AG10803 (cell line): ENCODE measurements around the gene IL6.
"Not testable (repeated sequence)": the region's sequence is repeated elsewhere in the genome, so short reads cannot be mapped to it uniquely, and the experiment has no call there.

Experiments used
- DNase-seq: peaks from one replicate; pipeline ENCODE4 v3.0.0; 2010; ENCODE audit warnings: low read depth
- H3K4me3 ChIP-seq: 2 replicates; pipeline ENCODE4 v1.5.1; 2011; ENCODE audit warnings: mild to moderate bottlenecking, low read length, control low read depth
- TF ChIP-seq, protein P1 (sequence below): conservative IDR thresholded peaks from 2 replicates; pipeline ENCODE4 v1.5.1; 2011; ENCODE audit warnings: mild to moderate bottlenecking, low read length, control low read depth, inconsistent platforms

The IL6 gene

DNA sequence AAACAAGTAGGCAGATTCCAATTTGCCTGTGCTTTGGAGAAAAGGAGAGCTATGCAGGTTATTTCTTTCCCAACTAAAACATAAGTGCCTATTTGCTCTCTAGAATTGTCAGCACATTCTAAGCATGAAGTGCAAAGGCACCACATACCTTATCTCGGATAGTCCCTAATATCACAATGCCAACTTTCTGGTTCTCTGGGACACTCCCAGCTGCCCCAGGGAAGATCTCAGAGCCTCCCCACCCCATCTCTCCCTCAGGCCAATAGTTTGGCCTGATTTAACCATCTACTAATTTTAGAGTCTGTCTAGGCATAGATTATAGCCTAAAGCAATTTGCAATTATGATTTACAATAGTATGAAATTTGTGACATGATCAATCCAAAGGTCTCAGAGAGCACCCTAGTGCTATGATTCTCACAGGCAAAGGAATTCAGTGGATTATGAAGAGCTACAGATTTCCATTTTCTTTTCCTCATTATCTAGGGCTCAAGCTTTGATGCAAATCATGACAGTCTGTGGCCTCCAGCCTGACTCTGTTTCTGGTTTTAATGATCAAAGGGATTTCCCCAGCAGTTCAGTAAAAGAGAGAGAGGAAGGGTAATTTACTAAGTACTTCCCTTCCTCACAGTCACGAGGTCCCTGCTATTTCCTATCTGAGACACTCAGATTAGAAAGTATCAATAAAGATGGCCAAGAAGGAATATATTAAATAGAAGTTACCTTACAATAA lies 29.0 kb upstream of the IL6 start:
- DNase-seq: no peak
- TF ChIP-seq, protein P1, sequence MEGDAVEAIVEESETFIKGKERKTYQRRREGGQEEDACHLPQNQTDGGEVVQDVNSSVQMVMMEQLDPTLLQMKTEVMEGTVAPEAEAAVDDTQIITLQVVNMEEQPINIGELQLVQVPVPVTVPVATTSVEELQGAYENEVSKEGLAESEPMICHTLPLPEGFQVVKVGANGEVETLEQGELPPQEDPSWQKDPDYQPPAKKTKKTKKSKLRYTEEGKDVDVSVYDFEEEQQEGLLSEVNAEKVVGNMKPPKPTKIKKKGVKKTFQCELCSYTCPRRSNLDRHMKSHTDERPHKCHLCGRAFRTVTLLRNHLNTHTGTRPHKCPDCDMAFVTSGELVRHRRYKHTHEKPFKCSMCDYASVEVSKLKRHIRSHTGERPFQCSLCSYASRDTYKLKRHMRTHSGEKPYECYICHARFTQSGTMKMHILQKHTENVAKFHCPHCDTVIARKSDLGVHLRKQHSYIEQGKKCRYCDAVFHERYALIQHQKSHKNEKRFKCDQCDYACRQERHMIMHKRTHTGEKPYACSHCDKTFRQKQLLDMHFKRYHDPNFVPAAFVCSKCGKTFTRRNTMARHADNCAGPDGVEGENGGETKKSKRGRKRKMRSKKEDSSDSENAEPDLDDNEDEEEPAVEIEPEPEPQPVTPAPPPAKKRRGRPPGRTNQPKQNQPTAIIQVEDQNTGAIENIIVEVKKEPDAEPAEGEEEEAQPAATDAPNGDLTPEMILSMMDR: no peak
- no peak overlapping the region for H3K4me3 ChIP-seq

DNA sequence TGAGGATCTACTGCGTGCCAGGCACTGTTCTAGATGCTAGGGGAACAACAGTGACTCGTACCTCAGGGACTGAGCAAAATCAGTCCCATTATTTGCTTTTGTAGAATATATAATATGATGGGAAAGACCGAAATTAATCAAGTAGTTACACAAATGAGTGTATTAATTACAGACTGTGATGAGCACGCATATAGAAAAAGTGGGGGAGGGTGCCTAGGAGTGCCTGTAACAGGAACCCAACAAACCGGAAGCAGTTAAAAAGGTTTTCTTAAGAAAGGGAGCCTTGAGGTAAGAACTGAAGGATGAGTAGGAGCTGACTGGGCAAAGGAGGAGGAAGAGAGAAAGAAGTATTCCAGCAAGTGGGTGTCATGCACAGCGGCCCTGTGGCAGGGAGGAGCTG lies 28.2 kb upstream of the IL6 start:
- TF ChIP-seq, protein P1: no peak
- no peak for DNase-seq
- no peak overlapping the region for H3K4me3 ChIP-seq

DNA sequence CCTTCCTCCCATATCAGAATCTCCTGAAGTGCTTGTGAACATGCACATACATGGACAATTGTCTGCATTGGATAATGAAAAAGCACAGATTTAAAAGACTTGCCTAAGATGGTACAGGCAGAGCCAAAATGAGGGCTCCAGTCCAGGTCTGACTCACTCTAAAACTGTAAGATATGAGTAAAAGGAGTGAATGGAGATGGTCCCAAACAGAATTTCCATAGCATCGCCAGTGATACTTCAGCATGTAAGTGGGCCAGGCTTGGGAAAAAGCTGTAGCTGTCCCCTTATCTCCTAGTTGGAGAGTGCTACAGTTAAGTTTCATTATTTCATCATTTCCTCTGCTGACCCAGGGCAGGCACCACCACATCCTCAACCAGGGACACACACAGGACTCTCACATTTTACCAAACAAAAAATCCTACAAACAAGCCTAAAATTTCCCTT lies 26.4 kb upstream of the IL6 start:
- peak; percentile 57 for DNase-seq
- TF ChIP-seq, protein P1: no peak
- no peak overlapping the region for H3K4me3 ChIP-seq

DNA sequence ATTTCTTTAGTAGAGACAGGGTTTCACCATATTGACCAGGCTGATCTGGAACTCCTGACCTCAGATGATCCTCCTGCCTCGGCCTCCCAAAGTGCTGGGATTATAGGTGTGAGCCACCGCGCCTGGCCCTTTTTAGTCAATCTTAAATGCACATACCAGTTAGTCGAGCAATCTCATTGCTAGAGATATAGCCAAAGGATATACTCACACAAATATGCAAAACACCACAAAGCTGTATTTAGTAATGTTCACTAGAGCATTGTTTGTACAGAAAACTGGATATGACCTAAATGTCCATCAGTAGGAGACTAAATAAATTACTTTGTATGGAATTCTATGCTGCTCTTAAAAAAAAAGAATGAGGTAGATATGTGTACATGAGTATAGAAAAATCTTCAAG lies 24.5 kb upstream of the IL6 start:
- TF ChIP-seq, protein P1: no peak
- peak; percentile 22 for DNase-seq
- H3K4me3 ChIP-seq: no peak overlapping the region

DNA sequence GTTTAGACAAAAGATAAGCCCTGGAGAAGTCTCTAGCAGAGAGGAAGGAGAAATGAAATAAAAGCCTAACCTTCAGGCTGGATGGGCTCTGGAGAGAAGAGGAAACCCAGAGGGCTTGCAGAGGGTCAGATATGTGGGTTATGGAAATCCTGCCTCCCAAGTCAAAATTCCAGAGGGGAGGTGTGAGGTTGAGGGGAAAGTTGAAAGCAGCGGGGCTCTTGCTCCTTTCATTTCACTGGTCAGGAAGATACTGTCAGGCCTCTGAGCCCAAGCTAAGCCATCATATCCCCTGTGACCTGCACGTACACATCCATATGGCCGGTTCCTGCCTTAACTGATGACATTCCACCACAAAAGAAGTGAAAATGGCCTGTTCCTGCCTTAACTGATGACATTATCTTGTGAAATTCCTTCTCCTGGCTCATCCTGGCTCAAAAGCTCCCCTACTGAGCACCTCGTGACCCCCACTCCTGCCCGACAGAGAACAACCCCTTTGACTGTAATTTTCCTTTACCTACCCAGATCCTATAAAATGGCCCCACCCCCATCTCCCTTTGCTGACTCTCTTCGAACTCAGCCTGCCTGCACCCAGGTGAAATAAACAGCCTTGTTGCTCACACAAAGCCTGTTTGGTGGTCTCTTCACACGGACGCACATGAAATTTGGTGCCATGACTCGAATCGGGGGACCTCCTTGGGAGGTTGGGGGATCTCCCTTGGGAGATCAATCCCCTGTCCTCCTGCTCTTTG lies 23.7 kb upstream of the IL6 start:
- not testable (repeated sequence) for H3K4me3 ChIP-seq, DNase-seq

DNA sequence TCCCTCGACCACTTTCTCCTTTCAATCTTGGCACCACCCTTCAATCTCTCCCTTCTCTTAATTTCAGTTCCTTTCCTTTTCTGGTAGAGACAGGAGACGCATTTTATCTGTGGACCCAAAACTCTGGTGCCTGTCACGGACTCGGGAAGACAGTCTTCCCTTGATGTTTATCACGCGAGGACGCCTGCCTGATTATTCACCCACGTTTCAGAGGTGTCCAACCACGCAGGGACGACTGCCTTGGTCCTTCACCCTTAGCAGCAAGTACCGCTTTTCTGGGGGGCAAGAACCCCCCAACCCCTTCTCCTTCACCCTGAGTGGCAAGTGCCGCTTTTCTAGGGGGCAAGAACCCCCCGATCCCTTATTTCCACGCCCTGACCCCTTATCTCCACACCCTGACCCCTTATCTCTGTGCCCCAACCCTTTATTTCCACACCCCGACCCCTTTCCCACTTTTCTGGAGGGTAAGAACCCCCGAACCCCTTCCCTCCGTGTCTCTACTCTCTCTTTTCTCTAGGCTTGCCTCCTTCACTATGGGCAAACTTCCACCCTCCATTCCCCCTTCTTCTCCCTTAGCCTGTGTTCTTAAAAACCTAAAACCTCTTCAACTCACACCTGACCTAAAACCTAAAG lies 22.9 kb upstream of the IL6 start:
- DNase-seq, H3K4me3 ChIP-seq: not testable (repeated sequence)

DNA sequence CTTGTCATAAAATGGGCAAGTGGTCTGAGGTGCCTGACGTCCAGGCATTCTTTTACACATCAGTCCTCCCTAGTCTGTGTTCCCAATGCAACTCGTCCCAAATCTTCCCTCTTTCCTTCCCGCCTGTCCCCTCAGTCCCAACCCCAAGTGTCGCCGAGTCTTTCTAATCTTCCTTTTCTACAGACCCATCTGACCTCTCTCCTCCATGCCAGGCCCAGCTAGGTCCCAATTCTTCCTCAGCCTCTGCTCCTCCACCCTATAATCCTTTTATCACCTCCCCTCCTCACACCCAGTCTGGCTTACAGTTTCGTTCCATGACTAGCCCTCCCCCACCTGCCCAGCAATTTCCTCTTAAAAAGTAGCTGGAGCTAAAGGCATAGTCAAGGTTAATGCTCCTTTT lies 22.3 kb upstream of the IL6 start:
- H3K4me3 ChIP-seq, DNase-seq: not testable (repeated sequence)

DNA sequence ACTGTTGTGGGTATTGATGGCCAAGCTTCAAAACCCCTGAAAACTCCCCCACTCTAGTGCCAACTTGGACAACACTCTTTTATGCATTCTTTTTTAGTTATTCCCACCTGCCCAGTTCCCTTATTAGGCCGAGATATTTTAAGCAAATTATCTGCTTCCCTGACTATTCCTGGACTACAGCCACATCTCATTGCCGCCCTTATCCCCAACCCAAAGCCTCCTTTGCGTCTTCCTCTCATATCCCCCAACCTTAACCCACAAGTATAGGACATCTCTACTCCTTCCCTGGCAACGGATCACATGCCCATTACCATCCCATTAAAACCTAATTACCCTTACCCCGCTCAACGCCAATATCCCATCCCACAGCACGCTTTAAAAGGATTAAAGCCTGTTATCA lies 21.1 kb upstream of the IL6 start:
- DNase-seq: not testable (repeated sequence)

DNA sequence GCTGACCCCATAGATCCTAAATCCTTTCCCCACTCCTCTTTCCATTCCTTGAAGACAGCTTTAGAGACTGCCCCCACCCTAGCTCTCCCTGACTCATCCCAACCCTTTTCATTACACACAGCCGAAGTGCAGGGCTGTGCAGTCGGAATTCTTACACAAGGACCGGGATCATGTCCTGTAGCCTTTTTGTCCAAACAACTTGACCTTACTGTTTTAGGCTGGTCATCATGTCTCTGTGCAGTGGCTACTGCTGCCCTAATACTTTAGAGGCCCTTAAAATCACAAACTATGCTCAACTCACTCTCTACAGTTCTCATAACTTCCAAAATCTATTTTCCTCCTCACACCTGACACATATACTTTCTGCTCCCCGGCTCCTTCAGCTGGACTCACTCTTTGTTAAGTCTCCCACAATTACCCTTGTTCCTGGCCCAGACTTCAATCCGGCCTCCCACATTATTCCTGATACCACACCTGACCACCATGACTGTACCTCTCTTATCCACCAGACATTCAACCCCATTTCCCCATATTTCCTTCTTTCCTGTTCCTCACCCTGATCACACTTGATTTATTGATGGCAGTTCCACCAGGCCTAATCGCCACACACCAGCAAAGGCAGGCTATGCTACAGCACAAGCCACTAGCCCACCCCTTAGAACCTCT lies 19.8 kb upstream of the IL6 start:
- not testable (repeated sequence) for H3K4me3 ChIP-seq, DNase-seq

More for the DNA sequence above, 21.1 kb upstream of the IL6 start:
- not testable (repeated sequence) for H3K4me3 ChIP-seq

DNA sequence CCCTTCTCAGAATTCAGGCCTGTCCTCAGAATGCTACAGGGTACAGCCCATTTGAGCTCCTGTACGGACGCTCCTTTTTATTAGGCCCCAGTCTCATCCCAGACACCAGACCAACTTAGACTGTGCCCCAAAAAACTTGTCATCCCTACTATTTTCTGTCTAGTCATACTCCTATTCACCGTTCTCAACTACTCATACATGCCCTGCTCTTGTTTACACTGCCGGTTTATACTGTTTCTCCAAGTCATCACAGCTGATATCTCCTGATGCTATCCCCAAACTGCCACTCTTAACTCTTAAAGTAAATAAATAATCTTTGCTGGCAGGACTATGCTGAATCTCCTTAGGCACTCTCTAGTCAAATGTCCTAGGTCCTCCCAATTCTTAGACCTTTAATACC lies 18.8 kb upstream of the IL6 start:
- H3K4me3 ChIP-seq, DNase-seq: not testable (repeated sequence)

DNA sequence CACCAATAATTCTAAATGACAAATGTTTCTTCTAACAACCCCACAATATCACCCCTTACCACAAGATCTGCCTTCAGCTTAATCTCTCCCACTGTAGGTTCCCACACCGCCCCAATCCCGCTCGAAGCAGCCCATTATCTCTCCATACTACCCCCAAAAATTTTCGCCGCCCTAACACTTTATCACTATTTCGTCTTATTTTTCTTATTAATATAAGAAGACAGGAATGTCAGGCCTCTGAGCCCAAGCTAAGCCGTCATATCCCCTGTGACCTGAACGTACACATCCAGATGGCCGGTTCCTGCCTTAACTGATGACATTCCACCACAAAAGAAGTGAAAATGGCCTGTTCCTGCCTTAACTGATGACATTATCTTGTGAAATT lies 18.3 kb upstream of the IL6 start:
- DNase-seq: not testable (repeated sequence)

DNA sequence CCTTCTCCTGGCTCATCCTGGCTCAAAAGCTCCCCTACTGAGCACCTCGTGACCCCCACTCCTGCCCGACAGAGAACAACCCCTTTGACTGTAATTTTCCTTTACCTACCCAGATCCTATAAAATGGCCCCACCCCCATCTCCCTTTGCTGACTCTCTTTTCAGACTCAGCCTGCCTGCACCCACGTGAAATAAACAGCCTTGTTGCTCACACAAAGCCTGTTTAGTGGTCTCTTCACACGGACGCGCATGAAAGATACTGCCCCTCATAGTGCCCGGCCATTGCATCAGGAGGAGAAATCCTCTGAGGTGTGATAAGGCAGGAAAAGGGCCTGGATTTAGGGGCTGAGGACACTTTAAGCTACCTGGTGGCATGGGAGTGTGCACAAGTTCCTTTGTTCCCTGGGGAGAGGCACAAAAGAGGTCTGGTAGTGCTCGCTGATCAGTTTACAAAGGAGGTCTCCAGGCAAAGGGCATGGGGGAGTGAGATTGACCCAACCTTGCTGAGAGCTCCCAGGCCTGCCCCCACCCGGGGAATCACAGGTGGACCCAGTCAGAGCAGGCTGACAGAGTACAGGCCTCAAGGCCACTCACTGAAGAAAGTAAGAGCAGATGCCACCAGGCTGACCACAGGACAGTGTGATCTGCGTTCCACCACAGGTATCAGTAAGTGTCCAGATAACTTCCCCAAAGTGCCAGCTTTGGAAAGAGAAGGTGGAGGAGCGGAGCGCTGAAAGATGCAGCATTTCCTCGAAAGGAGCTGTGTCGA lies 17.8 kb upstream of the IL6 start:
- DNase-seq, H3K4me3 ChIP-seq: not testable (repeated sequence)

More for the DNA sequence above, 18.3 kb upstream of the IL6 start:
- not testable (repeated sequence) for H3K4me3 ChIP-seq
